ENCODE data around the gene SIRT1. TPM values are rescaled to one million over a fixed set of nuclear protein-coding genes. Genes with fewer than 3 reads are reported as not detected.

The SIRT1 gene
- total and polyA plus RNA-seq, 10 of the 15 experiments (the other 5 are each of a cell fraction or from before 2014, with no cell fraction given), result 3.6 to 14.2 (median 10.2) TPM

DNA sequence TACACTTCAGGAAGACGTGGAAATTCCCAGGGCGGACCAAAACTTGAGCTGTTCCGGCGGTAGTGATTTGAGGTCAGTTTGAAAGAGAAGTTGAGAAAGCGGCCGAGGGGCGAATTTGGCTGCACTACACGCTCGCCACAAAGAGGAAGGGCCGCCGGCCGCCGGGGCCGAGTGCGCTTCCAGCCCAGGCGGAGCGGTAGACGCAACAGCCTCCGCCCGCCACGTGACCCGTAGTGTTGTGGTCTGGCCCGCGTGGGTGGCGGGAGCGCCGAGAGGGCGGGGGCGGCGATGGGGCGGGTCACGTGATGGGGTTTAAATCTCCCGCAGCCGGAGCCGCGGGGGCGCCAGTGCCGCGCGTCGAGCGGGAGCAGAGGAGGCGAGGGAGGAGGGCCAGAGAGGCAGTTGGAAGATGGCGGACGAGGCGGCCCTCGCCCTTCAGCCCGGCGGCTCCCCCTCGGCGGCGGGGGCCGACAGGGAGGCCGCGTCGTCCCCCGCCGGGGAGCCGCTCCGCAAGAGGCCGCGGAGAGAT lies at the start of gene SIRT1 (continued):
- peak in 1 of 2 experiments; percentile 100; a peak in 2 of 3 replicates for TF ChIP-seq EGR1 (IDR thresholded peaks at IDR 0.05; ENCODE audit: borderline replicate concordance in 1 of 2, low read depth in 2 of 2, low read length in 2 of 2)
- TF ChIP-seq SMAD5 (IDR thresholded peaks at IDR 0.05; ENCODE audit: low read depth), result peak; percentile 61
- peak; percentile 31; the same call in 1 of the 2 replicates for TF ChIP-seq HCFC1 (IDR thresholded peaks at IDR 0.05; ENCODE audit: low read length)
- TF ChIP-seq IKZF1 (conservative IDR thresholded peaks at IDR 0.05), result peak; percentile 78
- TF ChIP-seq SIN3A (IDR thresholded peaks at IDR 0.05; ENCODE audit: low read depth, low read length), result no peak
- TF ChIP-seq, protein P1, sequence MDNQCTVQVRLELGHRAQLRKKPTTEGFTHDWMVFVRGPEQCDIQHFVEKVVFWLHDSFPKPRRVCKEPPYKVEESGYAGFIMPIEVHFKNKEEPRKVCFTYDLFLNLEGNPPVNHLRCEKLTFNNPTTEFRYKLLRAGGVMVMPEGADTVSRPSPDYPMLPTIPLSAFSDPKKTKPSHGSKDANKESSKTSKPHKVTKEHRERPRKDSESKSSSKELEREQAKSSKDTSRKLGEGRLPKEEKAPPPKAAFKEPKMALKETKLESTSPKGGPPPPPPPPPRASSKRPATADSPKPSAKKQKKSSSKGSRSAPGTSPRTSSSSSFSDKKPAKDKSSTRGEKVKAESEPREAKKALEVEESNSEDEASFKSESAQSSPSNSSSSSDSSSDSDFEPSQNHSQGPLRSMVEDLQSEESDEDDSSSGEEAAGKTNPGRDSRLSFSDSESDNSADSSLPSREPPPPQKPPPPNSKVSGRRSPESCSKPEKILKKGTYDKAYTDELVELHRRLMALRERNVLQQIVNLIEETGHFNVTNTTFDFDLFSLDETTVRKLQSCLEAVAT (IDR thresholded peaks at IDR 0.05), result peak; percentile 18; the same call in 1 of the 2 replicates
- TF ChIP-seq CHD2 (IDR thresholded peaks at IDR 0.05; ENCODE audit: borderline replicate concordance, low read depth, low read length), result no peak
- TF ChIP-seq, protein P2, sequence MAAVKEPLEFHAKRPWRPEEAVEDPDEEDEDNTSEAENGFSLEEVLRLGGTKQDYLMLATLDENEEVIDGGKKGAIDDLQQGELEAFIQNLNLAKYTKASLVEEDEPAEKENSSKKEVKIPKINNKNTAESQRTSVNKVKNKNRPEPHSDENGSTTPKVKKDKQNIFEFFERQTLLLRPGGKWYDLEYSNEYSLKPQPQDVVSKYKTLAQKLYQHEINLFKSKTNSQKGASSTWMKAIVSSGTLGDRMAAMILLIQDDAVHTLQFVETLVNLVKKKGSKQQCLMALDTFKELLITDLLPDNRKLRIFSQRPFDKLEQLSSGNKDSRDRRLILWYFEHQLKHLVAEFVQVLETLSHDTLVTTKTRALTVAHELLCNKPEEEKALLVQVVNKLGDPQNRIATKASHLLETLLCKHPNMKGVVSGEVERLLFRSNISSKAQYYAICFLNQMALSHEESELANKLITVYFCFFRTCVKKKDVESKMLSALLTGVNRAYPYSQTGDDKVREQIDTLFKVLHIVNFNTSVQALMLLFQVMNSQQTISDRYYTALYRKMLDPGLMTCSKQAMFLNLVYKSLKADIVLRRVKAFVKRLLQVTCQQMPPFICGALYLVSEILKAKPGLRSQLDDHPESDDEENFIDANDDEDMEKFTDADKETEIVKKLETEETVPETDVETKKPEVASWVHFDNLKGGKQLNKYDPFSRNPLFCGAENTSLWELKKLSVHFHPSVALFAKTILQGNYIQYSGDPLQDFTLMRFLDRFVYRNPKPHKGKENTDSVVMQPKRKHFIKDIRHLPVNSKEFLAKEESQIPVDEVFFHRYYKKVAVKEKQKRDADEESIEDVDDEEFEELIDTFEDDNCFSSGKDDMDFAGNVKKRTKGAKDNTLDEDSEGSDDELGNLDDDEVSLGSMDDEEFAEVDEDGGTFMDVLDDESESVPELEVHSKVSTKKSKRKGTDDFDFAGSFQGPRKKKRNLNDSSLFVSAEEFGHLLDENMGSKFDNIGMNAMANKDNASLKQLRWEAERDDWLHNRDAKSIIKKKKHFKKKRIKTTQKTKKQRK (IDR thresholded peaks at IDR 0.05; ENCODE audit: low read depth, low read length), result no peak
- peak; percentile 80 for TF ChIP-seq PRDM15 (CRISPR knock-in tag; IDR thresholded peaks at IDR 0.05)
- TF ChIP-seq CHD4 (IDR thresholded peaks at IDR 0.05), result no peak
- TF ChIP-seq TCF7 (IDR thresholded peaks at IDR 0.05; ENCODE audit: borderline replicate concordance), result no peak; the same call in 1 of the 2 replicates
- TF ChIP-seq NR2C2 (IDR thresholded peaks at IDR 0.05; ENCODE audit: borderline replicate concordance, control insufficient read depth, insufficient read length, low read depth), result no peak
- TF ChIP-seq PAX8 (IDR thresholded peaks at IDR 0.05), result no peak
- no peak for TF ChIP-seq FOXM1 (IDR thresholded peaks at IDR 0.05; ENCODE audit: low read depth, low read length)
- TF ChIP-seq, protein P3, sequence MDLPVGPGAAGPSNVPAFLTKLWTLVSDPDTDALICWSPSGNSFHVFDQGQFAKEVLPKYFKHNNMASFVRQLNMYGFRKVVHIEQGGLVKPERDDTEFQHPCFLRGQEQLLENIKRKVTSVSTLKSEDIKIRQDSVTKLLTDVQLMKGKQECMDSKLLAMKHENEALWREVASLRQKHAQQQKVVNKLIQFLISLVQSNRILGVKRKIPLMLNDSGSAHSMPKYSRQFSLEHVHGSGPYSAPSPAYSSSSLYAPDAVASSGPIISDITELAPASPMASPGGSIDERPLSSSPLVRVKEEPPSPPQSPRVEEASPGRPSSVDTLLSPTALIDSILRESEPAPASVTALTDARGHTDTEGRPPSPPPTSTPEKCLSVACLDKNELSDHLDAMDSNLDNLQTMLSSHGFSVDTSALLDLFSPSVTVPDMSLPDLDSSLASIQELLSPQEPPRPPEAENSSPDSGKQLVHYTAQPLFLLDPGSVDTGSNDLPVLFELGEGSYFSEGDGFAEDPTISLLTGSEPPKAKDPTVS (IDR thresholded peaks at IDR 0.05; ENCODE audit: low read depth, low read length), result no peak
- no peak for TF ChIP-seq IRF4 (IDR thresholded peaks at IDR 0.05; ENCODE audit: low read depth, low read length)
- TF ChIP-seq CREB1 (IDR thresholded peaks at IDR 0.05; ENCODE audit: low read depth), result peak; percentile 78; the same call in 1 of the 2 replicates
